ENCODE measurements around the gene PNMA1.

PNMA1 gene

GRCh38 chr14:73721101-73721821 lies 7.1 kb upstream of the PNMA1 start:
- TF ChIP-seq, protein P1, sequence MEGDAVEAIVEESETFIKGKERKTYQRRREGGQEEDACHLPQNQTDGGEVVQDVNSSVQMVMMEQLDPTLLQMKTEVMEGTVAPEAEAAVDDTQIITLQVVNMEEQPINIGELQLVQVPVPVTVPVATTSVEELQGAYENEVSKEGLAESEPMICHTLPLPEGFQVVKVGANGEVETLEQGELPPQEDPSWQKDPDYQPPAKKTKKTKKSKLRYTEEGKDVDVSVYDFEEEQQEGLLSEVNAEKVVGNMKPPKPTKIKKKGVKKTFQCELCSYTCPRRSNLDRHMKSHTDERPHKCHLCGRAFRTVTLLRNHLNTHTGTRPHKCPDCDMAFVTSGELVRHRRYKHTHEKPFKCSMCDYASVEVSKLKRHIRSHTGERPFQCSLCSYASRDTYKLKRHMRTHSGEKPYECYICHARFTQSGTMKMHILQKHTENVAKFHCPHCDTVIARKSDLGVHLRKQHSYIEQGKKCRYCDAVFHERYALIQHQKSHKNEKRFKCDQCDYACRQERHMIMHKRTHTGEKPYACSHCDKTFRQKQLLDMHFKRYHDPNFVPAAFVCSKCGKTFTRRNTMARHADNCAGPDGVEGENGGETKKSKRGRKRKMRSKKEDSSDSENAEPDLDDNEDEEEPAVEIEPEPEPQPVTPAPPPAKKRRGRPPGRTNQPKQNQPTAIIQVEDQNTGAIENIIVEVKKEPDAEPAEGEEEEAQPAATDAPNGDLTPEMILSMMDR (IDR thresholded peaks at IDR 0.05): no peak

GRCh38 chr14:73720636-73721035 lies 6.5 kb upstream of the PNMA1 start:
- TF ChIP-seq, protein P1 (IDR thresholded peaks at IDR 0.05): no peak

DNA sequence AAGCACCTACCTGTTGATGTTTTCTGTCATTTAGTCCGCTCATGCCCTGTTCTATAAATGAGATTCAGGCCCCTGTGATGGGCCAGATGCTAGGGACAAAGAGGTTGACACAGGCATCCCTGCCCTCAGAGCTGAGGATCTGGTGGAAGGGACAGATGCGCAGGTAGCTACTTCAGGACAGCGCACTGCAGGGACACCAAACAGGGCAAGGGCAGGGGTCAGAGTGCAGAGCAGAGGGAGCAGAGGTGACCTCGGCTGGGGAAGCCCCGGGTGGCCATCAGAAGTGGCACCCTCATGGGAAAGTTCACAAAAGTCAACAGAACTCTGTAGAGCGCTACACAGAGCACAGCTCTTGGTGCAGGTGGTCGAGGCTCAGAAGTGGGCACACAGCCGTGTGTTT lies 5.6 kb upstream of the PNMA1 start:
- TF ChIP-seq, protein P1 (IDR thresholded peaks at IDR 0.05): no peak

GRCh38 chr14:73719361-73719760 lies 5.2 kb upstream of the PNMA1 start:
- TF ChIP-seq, protein P1 (IDR thresholded peaks at IDR 0.05): no peak

DNA sequence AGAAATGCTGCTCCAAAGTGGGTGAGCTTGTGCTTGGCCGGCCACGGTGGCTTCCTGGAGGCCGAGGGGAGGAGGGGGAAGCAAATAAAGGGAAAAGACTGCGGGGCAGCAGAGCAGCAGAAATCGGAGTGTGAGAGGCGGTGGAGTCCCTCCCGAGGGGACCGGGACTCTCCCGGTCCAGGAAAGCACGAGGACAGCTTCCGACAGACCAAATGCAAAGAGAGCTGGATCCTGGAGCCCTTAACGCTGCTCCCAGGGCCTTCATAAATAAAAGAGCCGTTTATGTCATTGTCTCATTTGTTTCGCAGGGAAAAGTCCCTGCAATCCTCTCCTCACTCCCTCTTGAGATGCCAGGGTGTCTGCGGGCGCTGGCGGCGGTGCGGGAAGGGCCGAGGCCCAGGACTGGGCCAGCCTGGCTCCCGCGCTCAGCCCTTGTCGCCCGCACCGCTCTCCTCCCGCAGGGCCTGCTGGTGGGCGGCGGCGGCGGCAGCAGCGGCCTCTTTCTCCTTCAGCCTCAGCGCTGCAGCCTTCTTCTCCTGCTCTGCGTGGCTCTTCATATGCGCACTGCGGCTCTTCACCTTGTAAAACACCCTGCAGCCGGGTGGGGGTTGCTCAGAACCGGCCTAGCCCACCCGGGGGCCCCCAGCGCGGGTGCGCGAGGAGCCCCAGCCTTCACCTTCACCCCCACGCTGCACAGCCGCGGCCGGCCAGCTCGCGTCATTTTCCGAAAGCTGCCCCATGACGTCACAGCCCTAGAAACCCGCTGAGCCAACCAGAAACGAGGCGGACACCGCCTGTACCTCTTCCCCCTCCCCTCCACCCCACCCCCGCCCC lies 4.5 kb upstream of the PNMA1 start:
- TF ChIP-seq, protein P1 (IDR thresholded peaks at IDR 0.05): no peak

DNA sequence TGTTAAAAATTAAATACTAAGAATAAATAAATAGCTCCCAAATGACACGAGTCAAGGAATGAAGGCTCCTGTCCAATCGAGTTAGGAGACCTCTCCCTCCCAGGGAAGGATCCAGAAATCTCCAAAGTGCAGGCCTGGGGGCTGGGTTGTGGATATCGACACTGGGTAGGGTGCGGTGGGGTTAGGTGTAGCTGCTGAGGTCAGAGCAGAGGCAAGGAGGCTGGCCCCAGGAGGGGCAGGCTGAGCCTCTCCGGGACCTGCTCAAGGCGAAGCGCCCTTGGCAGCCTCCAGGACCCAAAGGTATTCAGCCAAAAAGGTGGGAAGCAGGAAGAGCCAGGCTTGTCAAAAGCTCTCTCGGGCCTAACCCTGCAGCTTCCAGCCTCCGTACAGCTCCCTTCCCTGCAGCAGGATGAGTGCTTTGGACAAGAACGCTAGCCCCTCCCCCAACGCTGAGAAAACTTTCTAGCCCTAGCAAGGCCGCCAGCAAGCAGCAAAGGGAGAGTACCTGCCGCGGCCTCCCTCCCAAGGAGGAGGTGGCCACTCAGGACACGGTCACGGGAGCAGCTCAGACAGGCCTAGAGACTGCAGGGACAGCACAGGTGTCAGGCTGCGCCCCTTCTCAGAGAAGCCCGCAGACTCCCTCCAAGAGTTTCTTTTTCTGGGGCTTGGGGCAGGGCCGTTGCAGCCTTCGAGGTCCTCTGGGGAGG lies 3.7 kb upstream of the PNMA1 start:
- TF ChIP-seq, protein P1 (IDR thresholded peaks at IDR 0.05): no peak

DNA sequence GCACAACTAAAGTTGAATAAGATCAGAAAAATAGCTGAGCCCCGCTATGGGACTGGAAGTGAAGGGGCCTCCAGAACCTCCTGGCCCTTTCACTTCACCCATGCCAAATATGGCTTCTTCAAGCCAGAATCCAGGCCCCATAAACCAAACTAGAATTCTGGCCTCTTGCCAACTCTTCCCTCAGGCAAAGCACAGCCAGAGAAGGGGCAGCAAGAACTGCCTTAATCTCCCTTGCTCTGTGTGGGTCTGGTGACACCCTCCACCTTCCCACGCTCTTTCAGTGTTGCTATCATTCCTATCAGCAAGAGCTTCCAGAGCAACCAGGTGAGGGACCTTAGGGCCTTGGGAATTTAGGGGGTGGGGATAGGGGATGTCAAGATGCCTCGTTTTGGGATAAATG lies 3.1 kb upstream of the PNMA1 start:
- TF ChIP-seq, protein P1 (IDR thresholded peaks at IDR 0.05): no peak

Measured in LNCAP (cell line).